ENCODE data around the gene OGDH.

The OGDH gene

DNA sequence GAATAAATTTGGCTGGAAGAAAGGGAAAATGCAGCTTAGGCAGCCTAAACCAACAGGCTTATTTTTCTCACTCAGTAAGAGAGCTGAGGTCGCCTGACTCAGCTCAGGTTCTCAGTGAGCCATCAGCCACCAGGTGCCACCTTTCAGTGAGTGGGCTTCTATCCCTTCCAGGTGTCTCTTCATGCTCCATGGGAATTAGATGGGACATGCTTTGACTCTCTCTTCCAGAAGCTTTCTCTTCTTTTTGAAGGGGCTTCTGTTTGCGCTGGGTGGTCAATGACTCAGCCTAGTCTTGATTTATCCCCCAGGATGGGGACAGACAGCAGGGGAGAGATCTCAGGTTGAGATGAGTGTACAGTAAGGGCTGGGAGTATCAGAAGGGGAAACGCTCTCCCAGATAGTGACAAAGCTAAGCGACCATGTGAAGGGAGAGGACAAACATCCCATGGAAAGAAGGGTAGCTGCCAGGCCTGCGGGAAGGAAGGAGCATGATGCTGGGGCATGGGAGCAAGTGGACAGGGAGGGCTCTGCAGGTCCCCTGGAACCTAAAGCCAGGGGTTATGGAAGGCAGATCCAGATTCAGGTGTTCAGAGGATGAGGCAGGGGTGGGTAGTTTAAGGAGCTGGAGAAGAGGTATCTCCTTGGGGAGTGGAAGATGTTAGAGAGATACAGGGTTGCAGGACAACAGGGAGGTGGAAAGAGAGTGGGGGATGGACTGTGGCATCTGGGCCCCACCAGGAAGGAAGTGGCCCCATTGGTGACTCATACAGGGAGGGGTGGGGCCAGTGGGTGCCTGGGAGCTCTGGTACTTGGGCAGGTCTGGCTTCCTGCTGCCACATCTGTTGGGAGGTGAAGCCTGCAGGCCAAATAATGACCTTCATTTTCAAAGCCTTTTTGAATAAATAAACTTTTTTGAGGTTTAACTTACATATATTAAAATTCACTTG is 32.5 kb downstream of the OGDH start:
- H3K4me3 ChIP-seq (replicated peaks in 1 of 2; ENCODE audit: low read depth in 2 of 2, low read length in 2 of 2), result no peak overlapping the region
- TF ChIP-seq, protein P1, sequence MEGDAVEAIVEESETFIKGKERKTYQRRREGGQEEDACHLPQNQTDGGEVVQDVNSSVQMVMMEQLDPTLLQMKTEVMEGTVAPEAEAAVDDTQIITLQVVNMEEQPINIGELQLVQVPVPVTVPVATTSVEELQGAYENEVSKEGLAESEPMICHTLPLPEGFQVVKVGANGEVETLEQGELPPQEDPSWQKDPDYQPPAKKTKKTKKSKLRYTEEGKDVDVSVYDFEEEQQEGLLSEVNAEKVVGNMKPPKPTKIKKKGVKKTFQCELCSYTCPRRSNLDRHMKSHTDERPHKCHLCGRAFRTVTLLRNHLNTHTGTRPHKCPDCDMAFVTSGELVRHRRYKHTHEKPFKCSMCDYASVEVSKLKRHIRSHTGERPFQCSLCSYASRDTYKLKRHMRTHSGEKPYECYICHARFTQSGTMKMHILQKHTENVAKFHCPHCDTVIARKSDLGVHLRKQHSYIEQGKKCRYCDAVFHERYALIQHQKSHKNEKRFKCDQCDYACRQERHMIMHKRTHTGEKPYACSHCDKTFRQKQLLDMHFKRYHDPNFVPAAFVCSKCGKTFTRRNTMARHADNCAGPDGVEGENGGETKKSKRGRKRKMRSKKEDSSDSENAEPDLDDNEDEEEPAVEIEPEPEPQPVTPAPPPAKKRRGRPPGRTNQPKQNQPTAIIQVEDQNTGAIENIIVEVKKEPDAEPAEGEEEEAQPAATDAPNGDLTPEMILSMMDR (IDR thresholded peaks at IDR 0.05; ENCODE audit: low read depth, low read length), result no peak

DNA sequence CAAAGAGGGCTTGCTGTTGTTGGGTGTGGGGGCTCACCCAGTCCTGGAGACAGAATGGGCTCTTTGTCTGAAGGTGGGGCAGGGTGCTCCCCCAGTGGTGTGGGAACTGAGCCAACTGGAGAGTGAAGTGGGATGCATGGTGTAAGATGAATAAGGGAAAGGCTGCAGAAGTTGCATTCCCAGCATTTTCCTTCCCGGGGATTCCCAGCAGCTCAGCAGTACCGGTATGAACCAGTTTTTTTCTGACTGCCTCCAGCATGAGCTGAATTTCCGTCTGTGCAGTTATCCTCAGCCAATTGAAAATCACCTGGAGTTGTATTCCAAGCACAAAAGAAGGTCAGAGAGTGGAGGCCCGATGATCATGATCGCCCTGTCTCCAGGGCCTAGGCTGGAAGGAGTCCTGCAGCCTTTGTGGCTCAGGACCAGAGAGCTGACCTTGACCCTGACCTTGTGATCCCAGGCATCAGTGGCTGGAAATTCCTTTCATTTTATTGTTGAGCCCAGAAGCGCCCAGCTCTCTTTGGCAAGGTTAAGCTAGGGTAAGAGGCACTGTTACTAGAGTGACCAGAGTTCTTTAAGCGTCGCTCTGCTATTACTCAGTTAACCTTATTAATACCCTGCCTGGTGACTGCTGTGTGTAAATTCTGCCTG is 33.4 kb downstream of the OGDH start:
- TF ChIP-seq, protein P1 (IDR thresholded peaks at IDR 0.05; ENCODE audit: low read depth, low read length), result no peak
- peak; percentile 87 to 92 for DNase-seq (ENCODE audit: low read depth in 2 of 2)
- no peak overlapping the region for H3K4me3 ChIP-seq (replicated peaks in 1 of 2; ENCODE audit: low read depth in 2 of 2, low read length in 2 of 2)

More for the DNA sequence above, 32.5 kb downstream of the OGDH start:
- DNase-seq (ENCODE audit: low read depth in 2 of 2), result peak; percentile 77 to 84

DNA sequence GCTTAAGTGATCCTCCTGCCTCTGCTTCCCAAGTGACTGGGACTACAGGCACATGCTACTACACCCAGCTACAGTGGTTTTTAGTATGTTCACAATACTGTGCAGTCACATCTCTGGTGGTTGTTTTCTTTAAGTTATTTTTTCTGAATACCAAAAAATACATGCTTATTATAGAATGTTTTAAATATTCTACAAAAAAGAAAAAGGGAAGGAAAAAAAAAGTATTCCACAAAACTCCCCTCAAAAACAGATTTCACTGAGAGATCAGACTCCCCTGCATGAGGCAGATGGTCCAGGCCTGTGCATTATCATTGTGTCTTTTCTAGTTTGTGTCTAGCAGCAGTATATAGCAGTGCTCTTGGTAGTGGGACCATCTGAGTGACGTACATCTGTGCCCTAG is 36.8 kb downstream of the OGDH start:
- no peak for DNase-seq (ENCODE audit: low read depth in 2 of 2)
- no peak overlapping the region for H3K4me3 ChIP-seq (replicated peaks in 1 of 2; ENCODE audit: low read depth in 2 of 2, low read length in 2 of 2)
- TF ChIP-seq, protein P1 (IDR thresholded peaks at IDR 0.05; ENCODE audit: low read depth, low read length), result no peak

DNA sequence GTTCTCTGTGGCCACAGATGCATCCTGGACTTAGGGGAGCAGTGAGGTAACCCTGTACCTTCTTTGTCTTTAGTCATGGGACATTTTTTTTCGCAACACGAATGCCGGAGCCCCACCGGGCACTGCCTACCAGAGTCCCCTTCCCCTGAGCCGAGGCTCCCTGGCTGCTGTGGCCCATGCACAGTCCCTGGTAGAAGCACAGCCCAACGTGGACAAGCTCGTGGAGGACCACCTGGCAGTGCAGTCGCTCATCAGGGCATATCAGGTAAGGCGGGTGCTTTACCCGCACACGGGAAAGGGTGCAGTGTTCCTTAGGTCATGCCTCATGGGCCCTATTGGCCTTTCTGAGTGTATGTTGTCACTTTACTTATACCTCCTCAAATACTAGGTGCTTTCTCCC is 38.8 kb downstream of the OGDH start:
- no peak for DNase-seq (ENCODE audit: low read depth in 2 of 2)
- H3K4me3 ChIP-seq (replicated peaks in 1 of 2; ENCODE audit: low read depth in 2 of 2, low read length in 2 of 2), result no peak overlapping the region
- TF ChIP-seq, protein P1 (IDR thresholded peaks at IDR 0.05; ENCODE audit: low read depth, low read length), result no peak

DNA sequence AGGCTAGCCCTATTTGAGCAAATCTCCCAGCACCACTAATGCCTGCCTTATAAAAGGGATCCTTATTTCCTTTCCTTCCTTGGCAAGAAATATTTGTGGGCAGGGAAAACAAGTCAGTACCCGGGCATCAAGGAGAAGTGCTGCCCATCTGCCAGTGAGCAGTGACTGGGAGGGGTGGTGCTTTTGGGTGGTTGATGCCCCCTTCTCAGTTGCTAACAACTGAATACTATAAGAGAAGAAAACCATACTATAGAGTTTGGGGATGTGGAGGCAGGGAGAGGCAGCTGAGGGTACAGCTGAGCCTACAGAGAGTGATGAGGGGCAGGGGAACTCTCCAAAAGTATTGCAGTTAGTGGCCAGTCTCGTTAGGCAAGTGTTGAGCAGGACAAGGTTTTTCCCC is 39.3 kb downstream of the OGDH start:
- no peak for DNase-seq (ENCODE audit: low read depth in 2 of 2)
- no peak overlapping the region for H3K4me3 ChIP-seq (replicated peaks in 1 of 2; ENCODE audit: low read depth in 2 of 2, low read length in 2 of 2)
- TF ChIP-seq, protein P1 (IDR thresholded peaks at IDR 0.05; ENCODE audit: low read depth, low read length), result no peak

DNA sequence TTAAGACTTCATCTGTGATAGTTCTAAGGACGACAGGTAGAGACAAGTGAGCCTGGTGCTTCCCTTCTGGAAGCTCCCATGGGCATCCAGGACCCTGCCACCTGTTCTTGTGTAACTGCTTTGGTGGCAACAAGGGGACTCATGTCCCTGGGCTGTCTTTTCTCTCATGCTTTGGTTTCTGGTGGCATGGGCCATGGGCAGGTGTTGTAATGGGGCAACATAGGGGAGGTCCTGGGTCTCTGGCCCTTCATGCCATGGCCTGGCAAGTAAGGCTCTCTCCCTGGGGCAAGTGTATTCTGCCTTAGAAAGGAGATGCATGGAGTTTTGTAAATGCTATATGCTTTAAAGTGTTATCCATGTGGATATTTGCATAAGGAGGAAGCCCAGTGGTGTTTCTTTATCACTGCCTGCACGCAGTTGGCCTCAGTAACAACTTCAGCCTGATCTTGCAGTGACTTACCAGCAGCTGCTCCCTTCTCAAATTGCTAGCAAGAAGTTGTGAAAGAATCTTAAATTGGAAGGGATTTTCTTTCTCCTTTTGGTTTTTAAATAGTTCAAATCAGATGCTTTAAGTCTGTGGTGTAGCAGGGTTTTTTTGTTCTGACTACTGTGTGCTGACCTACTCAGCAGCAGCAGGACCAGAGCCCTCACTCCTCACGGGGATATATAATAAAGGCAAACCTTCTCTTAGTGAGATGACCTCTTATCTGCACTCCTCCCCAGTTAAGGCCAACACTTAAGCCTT is 39.9 kb downstream of the OGDH start:
- DNase-seq (ENCODE audit: low read depth in 2 of 2), result no peak
- H3K4me3 ChIP-seq (replicated peaks in 1 of 2; ENCODE audit: low read depth in 2 of 2, low read length in 2 of 2), result no peak overlapping the region
- TF ChIP-seq, protein P1 (IDR thresholded peaks at IDR 0.05; ENCODE audit: low read depth, low read length), result no peak
